Dedifferentiated amniotic fluid mesenchymal stem cell (primary cell): ENCODE data around the gene LRPAP1.

Experiments used
- DNase-seq: peaks from one replicate; pipeline ENCODE4 v3.0.0-alpha.2; 2016; ENCODE audit errors: extremely low spot score

LRPAP1 gene

DNA sequence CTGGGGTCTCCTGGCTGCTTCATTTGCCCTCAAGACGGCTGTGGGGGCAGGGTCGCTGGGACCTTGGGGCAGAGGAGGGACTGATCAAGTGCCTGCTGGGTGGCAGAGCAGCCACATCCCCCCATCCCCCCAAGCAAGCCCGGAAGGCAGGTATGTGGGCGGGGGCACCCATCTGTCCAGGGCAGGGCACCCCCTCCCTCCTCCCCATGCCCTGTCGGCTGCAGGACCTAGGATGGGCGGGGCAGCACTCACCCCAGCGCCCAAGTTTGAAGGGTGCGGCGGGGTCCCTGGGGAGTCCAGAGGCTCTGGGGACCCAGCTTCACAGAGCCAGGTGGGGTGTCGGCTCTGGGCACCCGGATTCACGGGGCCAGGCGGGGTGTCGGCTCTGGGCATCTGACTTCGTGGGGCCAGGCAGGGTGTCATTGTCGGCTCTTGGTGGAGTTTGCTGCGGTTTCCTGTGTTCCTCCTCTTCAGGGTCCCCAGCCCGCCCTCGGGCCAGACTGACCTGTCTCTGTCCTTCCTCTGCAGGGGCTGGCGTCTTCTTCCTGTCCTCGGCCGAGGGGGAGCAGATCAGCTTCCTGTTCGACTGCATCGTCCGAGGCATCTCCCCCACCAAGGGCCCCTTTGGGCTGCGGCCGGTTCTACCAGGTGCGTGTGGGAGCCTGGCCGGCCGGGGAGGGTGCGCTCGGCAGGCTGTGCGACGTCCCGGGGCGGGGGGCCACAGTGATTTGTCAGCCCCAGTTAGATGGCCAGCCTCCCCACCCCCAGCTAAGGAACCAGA is 47.0 kb downstream of the LRPAP1 start:
- DNase-seq = no peak

DNA sequence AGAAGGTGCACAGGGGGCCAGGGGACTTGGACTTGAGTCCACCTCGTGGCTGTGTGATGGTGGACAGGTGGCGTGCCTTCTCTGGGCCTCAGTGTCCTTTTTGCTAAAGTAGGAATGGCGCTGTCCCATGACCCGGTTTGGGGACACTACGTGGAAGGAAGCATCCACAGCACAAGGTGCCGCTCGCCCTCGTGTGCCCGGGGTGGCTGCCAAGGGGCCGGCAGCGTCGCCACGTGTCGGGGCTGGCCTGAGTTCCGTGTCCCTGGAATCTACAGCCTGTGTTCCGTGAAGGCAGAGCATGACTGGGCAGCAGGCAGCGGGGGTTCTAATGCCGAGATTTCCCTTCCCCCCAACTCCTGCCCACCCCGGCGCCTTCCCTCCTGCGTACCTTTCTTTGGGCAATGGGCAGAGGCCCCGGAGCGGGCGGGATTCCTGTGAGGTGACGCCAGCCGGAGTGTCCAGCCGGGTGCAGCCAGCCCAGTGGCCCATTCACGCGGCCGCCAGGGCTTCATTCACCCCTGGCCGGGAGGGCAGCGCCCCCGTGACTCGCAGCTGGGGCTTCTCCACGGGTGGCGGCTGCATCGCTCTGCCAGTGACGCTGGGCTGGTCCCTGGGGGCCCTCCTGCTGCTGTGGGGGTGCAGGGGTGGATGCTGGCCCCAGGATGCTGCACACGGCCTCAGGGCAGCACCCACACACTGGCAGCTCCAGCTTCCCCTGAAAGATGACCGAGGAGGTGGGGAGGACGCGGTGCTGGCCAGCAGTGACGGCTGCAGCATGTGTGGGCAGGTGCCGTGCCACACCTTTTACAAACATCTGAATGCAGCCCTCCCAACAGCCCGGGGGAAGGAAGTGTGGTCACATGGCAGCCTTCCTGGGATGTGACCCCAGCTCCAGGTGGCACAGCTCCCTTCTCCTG is 47.9 kb downstream of the LRPAP1 start:
- DNase-seq = no peak

DNA sequence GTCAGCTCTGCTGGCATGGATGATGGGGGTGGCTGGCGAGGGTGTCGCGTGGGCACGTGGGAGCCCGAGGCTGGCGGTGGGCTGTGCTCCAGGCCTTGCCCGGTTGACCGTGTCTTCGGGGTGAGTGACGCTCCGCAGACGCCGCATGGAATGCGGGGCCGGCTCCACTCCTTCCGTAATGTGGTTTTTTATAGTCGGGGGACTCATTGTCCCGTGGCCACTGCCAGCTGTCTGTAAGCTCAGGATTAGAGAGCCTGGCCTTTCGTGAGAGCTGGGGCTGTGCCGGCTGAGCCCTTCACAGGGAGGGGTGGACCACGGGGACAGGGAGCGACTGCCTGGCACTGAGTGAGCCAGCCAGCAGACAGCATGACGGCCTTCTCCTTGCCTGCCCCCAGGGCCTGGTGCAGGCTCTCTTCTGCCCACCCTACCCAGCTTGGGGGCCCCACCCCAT is 48.7 kb downstream of the LRPAP1 start:
- DNase-seq = no peak

DNA sequence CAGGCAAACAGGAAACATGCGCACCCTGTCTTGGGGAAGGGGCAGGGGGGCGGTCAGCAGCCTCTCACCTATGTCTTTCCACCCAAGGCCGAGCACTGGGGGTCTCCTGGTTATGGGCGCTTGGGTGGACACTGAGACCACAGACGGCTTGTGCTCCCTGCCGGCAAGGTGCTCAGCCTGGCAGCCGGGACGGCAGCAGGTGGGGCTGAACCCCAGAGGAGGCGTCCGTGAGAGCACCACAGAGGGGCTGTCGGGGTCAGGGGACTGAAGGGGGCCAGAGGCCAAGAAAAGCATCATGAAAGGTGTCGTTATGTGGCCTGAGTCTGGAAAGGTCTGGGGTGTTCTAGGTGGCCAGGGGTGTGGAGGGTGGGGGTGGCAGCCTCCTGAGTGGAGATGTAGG is 49.5 kb downstream of the LRPAP1 start:
- DNase-seq = no peak

DNA sequence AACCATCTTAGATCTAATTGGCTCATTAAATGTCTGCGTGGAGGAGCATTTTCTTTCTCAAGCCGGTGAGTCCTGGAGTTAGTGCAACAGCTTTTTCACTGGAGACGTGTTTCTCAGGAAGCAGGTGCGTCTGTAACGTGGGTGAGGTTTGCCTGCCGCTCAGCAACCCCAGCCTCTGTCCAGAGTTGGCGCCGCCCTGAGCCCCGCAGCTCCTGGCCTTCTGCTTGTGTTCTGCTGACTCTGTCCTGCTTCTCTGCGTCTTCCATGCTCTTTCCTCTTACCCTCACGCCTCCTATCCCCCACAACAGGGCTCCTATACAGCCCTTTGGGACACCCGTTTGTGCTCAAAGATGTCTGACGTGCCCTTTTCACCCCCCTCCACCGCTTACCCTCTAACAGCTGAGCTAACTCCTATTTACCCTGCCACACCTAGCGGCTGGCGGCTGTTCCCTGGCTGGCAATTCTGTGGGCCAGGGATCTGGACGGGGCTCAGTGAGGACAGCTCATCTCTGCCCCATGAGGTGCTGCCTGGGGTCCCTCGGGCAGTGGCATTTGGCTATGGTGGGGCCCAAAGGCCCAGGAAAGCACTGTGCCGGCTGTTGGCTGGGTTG is 50.3 kb downstream of the LRPAP1 start:
- DNase-seq = no peak

DNA sequence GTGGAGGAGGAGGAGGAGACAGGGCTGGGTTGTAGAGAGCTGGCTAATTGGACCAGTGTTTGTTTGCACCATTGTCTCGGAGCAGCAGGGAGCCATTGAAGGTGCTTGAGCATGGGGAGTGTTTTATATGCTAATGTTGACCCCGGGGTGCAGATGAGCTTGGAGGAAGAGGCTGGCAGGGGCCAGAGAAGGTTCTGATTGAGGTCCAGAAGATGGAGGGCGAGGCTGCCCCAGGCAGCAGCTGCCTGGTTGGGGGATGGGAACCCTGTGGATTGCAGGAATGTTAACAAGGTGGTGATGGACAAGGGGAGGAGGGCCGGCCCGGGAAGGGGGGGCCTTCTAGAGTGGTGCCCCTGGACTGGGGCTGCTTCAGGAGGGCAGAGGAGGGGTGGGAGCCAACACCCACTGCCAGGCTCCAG is 51.1 kb downstream of the LRPAP1 start:
- no peak for DNase-seq

DNA sequence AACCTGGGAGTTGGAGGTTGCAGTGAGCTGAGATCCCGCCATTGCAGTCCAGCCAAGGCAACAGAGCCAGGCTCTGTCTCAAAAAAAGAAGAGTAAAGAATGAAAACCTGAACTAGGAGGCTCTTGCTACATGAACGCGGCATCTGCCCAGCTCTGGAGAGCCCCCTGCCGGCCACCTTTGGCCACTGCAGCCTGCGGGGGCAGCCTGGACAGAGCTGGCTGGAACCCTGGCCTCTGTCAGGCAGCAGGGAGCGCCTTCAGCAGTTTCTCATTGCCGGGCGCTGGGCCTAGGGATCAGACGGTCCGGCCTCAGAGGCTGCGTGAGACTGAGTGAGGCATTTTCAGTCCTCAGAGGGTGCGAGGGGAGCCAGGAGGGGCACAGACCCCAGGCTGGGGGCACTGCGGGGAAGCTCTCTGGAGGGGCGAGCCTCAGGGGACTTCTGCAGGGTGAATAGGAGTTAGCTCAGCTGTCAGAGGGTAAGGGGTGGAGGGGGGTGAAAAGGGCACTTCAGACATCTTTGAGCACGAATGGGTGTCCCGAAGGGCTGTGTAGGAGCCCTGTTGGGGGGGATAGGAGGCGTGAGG is 51.6 kb downstream of the LRPAP1 start:
- peak; percentile 42 for DNase-seq

DNA sequence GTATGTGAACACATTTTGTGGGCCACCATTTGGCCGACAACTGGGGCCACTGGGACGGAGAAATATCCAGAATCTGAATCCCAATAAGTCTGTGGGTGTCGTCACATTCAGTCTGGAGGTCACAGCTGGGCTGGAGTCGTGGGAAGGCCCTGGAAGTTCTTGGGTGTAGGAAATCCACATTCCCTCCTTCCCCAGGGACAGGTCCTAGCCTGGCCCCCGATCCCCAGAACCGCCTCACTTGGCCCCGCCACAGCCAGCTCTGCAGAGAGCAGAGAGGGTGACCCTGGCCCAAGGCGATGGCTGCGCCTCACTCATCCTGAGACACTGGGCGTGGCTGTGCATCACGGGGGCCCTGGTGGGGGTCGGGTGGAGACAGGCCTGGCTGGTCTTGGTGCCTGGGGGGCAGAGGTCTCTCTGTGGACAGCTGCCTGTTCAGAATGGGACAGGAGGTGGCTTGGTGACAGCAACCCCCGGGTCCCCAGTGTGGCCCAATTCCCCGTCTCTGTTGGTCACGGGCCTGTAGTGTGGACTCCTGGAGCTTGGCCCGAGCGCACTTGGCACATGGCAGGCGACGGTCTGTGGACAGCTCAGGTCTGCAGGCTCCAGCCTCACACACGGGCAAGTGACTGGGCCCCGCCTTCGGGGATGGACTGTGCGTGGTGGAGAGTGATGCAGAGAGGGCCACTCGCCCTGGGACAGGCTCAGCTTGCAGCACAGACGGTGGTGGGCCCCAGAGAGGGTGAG is 52.7 kb downstream of the LRPAP1 start:
- DNase-seq = no peak

DNA sequence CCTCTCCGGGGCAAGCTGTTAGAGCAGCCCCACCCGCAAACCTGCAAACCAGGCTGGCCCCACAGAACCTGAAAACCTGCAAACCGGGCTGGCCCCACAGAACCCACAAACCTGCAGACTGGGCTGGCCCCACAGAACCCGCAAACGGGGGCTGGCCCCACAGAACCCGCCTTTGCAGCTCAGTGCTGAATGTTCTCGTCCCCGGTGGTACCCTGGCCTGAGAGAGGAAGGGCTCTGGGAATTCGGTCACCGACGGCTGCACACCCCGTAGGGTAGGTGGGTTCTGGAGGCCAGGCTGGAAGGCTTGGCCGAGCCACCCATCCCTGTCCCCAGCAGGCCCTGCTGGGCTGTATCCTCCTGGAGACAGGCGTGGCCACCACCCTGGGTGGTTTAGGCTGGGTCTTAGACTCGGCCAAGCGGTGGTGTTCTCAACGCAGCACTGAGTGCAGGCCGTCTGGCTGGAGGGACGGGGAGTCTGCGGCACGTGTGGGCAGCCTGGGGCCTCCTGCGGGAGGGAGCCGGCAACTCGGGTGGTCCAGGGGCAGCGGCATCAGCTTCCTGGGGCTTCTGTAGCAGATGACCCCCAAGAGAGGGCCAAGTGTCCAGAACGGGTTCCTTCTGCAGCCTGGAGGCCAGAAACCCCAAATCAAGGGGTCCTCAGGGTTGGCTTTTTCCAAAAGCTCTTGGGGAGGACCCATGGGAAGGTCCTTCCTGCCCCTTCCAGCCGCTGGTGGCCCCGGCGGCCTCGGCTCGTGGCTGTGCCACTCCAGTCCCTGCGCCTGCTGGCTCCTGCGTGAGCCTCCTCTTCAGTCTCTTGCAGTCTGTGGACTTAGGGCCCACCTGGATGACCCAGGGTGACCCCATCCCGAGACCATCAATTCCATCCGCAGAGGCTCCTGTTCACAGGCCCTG is 53.5 kb downstream of the LRPAP1 start:
- no peak for DNase-seq

DNA sequence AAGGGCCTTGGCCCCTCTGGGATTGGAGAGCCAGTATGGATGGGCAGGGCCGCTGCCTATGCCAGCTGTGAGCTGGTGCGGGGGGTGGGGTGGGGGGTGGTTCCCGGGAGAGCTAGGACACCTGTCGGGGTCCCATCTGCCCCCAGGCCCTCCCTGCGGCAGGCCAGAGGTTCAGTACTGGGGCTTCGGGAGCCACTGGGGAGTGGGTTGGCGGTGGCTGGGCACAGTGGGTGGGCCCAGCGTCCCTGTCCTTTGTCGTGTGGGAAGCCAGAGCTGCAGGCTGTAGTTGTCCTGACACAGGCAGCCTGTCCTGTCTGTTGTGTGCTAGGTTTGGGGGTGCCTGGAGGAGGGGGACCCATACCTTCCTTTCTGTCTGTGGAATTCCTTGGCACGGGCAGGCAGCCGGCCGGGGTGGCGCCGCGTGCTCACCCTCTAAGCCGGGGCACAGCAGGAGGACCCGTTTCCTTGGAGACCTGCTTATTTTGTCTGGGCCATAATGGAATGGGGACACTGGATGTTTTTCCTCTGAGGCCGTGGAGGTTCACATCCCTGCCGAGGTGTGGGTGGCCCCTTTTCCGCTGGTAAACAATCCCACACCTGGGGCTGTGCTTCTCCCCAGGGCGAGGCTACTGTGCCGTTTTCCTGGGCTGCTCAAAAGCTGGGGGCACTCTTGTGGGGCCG is 54.3 kb downstream of the LRPAP1 start:
- DNase-seq = no peak

DNA sequence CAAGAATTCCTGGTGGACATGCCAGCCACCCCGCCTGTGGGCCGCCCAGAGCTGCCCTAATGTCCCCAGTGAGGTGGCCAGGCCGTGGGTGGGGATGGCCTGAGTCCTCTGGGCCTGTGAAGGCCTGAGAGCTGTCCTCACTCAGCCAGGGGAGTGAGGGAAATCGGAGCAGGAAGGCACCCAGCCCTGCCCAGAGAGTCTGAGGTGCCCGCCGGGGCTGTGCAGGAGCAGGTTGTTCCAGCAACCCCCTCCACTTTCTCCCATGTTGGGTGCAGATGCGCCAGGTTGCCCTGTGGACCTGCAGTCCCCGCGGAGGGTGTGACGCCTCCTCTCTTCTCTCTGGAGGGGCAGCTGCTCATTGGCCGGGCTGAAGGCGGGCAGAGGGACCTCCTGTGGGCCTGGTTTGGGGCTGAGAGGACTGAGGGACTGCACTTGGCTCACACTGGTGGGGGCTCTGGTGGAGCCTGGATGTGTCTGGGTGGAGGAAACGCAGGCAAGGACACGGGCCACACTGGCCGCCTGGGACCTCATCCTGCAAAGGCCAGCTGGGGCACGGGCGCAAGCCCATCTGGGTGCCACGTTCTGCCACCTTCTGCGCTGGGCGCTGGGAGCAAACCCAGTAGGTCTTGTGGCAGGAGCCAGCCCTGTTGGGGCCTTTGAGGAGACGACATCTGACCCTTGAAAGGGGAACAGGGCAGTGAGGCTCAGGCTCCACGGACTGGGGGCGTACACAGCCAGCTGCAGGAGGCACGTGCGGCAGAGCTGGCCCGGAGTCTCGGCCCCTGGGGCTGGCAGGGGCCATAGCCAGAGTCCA is 55.1 kb downstream of the LRPAP1 start:
- DNase-seq = no peak

DNA sequence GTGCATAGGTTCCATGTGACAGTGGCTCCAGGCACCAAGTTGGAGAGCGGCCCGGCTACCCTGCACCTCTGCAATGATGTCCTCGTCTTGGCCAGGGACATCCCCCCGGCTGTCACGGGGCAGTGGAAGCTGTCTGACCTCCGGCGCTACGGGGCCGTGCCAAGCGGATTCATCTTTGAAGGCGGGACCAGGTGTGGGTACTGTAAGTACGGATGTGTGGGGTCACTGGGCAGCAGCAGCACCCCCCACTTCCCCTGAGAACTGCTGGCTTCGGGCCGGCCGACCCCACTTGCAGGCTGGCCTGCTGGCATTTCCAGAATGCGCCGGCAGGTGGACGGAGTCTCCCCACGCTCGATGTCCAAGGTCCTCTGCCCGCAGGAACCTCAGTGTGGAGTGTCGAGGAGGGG is 55.9 kb downstream of the LRPAP1 start:
- no peak for DNase-seq

DNA sequence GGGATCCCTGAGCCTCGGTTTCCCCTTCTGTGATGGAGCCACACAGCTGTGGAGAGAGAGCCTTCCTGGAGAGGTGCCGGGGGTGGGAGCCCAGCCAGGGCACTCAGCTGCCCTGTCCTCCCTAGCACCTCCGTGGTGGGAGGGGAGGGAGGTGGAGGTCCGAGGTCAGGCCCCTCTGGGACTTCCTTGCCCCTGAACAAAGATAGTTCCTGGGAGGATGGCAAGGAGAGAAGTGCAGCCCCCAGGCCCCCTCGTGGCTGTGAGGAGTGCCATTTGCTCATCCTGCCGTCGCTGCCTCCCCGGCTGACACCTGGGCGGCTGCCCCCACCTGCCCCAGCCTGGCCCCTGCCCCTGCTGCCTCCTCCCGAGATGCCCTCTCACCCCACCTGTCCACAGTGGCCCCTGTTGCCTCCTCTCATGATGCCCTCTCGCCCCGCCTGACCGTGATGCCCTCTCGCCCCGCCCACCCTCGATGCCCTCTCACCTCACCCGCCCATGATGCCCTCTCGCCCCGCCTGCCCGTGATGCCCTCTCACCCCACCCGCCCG is 56.4 kb downstream of the LRPAP1 start:
- no peak for DNase-seq

DNA sequence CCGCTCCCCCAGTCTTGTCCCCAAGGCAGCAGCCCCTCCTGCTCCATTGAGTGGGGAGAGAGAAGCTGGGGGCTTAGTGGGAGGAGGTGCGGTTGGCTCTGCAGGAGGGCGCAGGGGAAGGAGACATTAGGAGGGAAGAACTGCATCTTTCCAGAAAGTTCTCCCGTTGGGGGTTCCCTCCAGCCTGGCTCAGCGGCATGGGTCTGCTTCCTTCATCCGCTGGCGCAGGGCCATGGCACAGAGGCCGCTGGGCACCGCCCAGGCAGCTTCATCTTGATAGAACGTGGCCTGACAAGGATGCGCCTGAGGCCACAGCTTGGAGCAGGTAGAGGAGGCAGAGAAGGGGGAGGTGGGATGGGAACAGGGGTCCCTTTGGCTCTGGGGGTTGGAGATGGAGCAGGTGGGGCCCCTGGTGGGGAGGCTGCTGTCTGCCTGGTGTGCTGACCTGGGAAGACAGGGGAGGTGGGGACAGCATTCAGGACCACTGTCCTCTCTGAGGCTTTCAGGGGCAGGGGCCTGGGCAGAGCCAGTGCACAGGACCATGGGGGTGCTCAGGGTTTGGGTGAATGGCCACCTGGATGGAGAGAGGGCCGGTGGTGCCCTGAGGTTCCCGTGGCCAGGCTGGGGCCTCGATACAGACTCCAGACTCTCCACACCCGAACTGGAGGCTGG is 57.0 kb downstream of the LRPAP1 start:
- no peak for DNase-seq

DNA sequence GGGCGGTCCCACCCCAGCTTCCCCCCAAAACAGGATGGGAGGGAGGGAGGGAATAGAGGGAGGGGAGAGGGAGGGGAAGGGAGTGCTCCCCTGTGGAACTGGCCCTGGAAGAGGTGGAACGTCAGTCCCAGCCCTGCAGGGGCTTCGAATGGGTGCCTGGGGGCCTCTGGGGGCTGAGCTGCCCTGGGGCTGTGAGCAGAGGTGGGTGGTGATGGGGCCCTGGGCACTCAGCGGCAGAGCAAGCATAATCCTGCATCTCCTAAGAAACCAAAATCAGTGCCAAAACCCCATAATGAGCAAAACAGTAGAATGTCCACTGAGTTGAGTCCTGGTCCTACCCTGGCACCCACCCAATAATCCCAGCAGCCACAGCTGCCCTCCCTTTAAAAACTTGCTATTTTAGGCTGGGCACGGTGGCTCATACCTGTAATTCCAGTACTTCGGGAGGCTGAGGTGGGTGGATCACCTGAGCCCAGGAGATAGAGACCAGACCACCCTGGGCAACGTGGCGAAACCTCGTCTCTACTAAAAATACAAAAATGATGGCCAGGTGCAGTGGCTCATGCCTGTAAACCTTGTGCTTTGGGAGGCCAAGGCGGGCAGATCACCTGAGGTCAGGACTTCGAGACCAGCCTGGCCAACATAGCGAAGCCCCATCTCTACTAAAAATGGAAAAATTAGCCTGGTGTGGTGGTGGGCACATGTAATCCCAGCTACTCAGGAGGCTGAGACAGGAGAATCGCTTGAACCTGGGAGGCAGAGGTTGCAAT is 58.0 kb downstream of the LRPAP1 start:
- DNase-seq = no peak

DNA sequence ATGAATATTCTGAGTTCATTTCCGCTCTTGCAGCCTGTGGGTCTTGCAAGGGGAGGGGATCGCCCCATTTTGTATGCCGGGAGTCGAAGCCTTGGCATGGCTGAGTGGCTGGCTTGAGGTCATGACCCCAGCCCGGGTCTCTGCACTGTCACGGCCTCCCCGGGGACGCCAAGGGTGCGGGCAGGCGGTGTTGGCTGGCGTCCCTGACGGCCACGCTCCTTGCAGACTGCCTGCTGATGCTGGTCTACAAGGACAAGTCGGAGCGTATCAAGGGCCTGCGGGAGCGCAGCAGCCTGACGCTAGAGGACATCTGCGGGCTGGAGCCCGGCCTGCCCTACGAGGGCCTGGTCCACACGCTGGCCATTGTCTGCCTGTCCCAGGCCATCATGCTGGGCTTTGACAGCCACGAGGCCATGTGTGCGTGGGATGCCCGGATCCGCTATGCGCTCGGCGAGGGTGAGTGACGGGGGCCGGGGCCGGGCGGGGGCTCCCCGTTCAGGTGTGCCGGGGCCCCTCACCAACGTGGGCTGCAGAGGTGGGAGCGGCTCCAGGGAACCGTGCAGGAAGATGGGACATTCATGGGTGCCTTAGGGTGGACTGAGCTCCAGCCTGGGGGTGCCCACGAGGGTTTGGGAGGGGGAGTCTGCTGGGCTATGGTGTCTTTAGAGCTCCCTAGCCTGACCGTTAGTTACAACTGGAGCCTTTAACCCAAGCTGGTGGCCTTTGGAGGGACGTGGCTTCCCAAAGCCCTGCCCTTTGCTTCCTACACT is 58.9 kb downstream of the LRPAP1 start:
- no peak for DNase-seq
